Measurements from ENCODE around the gene FMNL2. TPM values are rescaled to one million over a fixed set of nuclear protein-coding genes. Genes with fewer than 3 reads are reported as not detected.

FMNL2 gene
- total RNA-seq, 2 experiments from 2014 or later: 0.98 to 1.3 TPM

- Mint-ChIP-seq H3K4me1 (no peaks in the 10 kb centered on the region), H3K27ac (no peak overlapping the region), H3K36me3 (no peaks in the 10 kb centered on the region), H3K27me3 (peaks cover 4% of the 10 kb centered on the region), H3K4me3 (no peak overlapping the region), H3K9me3 (no peaks in the 10 kb centered on the region)
- DNase-seq: no peak
Observed at GRCh38 chr2:152560166-152560565, 225.2 kb downstream of the FMNL2 start.

DNA sequence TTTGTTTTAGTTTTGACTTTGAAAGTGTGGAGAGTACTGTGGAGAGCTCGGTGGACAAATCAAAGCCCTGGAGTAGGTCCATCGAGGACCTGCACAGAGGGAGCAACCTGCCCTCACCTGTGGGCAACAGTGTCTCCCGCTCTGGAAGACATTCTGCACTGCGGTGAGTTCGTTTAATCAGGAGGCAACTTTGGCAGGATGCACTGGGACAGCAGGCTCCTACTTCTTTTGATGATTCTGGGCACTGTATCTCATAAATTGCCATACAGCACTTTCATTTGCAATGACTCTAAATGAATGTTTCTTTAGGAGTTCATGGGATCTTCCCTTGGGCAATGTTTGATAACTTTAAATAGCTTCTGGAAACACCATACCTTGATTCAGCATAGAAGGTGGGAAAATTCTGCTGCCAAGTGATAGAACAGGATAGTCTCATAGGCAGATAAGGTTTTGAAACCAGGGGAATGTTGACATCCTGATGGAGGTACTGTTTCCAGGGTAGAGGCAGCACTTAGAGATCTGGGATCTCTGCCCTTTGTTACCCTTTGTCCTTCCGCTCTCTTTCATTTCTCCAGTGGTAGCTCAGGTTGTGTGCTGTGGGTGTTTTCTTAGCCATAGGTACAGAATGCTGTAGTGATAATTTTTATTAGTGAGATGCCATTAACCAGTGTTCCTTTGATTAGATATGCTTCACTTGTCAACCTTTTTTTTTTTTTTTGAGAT, 226.1 kb downstream of the FMNL2 start:
- no peak overlapping the region for H3K27ac Mint-ChIP-seq
- no peak for DNase-seq
- peaks cover 6% of the 10 kb centered on the region for H3K27me3 Mint-ChIP-seq
- H3K9me3 Mint-ChIP-seq: no peaks in the 10 kb centered on the region
- no peaks in the 10 kb centered on the region for H3K36me3 Mint-ChIP-seq
- H3K4me1 Mint-ChIP-seq: no peaks in the 10 kb centered on the region
- H3K4me3 Mint-ChIP-seq: no peak overlapping the region

DNA sequence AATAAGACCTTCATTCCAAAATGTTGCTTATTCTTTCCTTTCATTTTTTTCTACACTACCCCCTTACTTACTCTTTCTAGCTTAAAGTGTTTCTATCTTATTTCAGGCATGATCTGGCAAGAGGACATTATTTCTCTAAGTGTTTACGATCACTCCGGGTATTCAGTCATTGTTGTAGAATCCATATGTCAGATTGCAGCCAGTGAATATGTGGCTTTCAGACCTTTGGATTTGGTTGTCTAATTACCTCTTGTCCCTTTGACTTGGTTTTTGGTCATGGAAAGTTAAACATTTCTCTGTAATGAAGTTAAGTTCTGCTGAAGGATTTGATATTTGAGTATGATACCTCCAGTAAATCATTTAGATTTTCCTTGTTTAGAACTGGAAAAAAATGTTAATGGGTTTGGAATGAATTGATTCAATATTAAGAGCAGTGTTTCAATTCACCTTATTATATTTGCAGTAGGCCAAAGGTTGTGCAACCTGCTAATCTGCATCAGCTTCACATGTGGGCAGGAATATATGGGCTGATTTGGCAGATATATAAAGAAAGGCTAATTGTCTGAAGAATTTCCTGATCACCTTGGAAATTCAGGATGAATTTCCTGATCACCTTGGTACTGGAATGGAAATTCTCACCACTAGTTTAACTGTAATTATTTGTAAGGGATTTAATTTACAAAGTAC, 227.4 kb downstream of the FMNL2 start:
- Mint-ChIP-seq H3K4me1 (no peaks in the 10 kb centered on the region), H3K27me3 (peaks cover 10% of the 10 kb centered on the region), H3K36me3 (no peaks in the 10 kb centered on the region), H3K27ac (no peak overlapping the region), H3K4me3 (no peak overlapping the region), H3K9me3 (no peaks in the 10 kb centered on the region)
- DNase-seq: no peak

DNA sequence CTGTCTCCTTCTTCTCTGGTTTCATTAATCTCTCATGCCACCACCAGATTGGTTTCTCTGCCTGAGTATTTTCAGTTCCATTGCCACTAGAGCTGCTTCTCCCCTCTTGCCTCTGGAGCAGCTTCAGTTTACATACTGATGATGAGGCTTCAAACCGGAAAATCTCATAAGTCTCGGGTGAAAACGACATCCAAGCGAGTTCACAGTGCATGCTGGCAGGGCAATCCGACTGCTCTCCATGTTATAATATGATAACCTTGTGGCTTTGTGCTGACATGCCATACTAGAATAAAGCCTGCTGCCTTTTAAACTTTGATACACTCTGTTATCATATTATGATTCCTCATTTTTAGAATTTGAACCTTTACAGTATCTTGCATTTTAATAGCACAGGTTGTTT, 228.8 kb downstream of the FMNL2 start:
- Mint-ChIP-seq H3K36me3 (no peaks in the 10 kb centered on the region), H3K27ac (no peak overlapping the region), H3K9me3 (no peaks in the 10 kb centered on the region), H3K4me3 (no peak overlapping the region), H3K4me1 (no peaks in the 10 kb centered on the region), H3K27me3 (peaks cover 10% of the 10 kb centered on the region)
- DNase-seq: no peak

- Mint-ChIP-seq H3K27me3 (peaks cover 11% of the 10 kb centered on the region), H3K9me3 (no peaks in the 10 kb centered on the region), H3K4me1 (no peaks in the 10 kb centered on the region), H3K36me3 (no peaks in the 10 kb centered on the region), H3K4me3 (no peak overlapping the region), H3K27ac (no peak overlapping the region)
- no peak for DNase-seq
Observed at GRCh38 chr2:152564754-152565551, 230.0 kb downstream of the FMNL2 start.

- Mint-ChIP-seq H3K27ac (no peak overlapping the region), H3K4me1 (no peaks in the 10 kb centered on the region), H3K27me3 (peaks cover 14% of the 10 kb centered on the region), H3K9me3 (no peaks in the 10 kb centered on the region), H3K4me3 (no peak overlapping the region), H3K36me3 (no peaks in the 10 kb centered on the region)
- no peak for DNase-seq
Observed at GRCh38 chr2:152565884-152566727, 231.1 kb downstream of the FMNL2 start.

GRCh38 chr2:152566728-152567069, 231.7 kb downstream of the FMNL2 start:
- H3K4me3 Mint-ChIP-seq: no peak overlapping the region
- H3K27ac Mint-ChIP-seq: no peak overlapping the region
- H3K9me3 Mint-ChIP-seq: no peaks in the 10 kb centered on the region
- H3K36me3 Mint-ChIP-seq: no peaks in the 10 kb centered on the region
- no peak for DNase-seq
- H3K27me3 Mint-ChIP-seq: peaks cover 14% of the 10 kb centered on the region
- no peaks in the 10 kb centered on the region for H3K4me1 Mint-ChIP-seq

DNA sequence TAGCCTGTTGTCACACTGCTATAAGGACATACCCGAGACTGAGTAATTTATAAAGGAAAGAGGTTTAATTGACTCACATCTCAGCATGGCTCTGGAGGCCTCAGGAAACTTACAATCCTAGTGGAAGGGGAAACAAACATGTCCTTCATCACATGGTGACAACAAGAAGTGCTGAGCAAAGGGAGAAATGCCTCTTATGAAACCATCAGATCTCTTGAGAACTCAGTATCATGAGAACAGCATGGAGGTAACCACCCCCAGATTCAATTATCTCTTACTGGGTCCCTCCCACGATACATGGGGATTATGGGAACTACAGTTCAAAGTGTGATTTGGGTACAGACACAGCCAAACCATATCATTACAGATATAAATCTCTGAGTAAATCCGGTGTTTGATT, 233.6 kb downstream of the FMNL2 start:
- peaks cover 2% of the 10 kb centered on the region for H3K4me1 Mint-ChIP-seq
- no peak overlapping the region for H3K27ac Mint-ChIP-seq
- no peak overlapping the region for H3K4me3 Mint-ChIP-seq
- DNase-seq: no peak
- no peaks in the 10 kb centered on the region for H3K9me3 Mint-ChIP-seq
- no peaks in the 10 kb centered on the region for H3K36me3 Mint-ChIP-seq
- H3K27me3 Mint-ChIP-seq: peaks cover 14% of the 10 kb centered on the region

GRCh38 chr2:152569186-152569585, 234.2 kb downstream of the FMNL2 start:
- Mint-ChIP-seq H3K36me3 (no peaks in the 10 kb centered on the region), H3K9me3 (no peaks in the 10 kb centered on the region), H3K4me1 (peaks cover 2% of the 10 kb centered on the region), H3K4me3 (no peak overlapping the region), H3K27ac (no peak overlapping the region), H3K27me3 (peaks cover 14% of the 10 kb centered on the region)
- no peak for DNase-seq

- Mint-ChIP-seq H3K27ac (no peak overlapping the region), H3K36me3 (no peaks in the 10 kb centered on the region), H3K27me3 (peaks cover 8% of the 10 kb centered on the region), H3K4me1 (peaks cover 2% of the 10 kb centered on the region), H3K9me3 (no peaks in the 10 kb centered on the region), H3K4me3 (no peak overlapping the region)
- no peak for DNase-seq
Observed at GRCh38 chr2:152571048-152571766, 236.2 kb downstream of the FMNL2 start.

GRCh38 chr2:152572031-152572430, 237.1 kb downstream of the FMNL2 start:
- Mint-ChIP-seq H3K9me3 (no peaks in the 10 kb centered on the region), H3K36me3 (no peaks in the 10 kb centered on the region), H3K27ac (no peak overlapping the region), H3K4me3 (no peak overlapping the region), H3K27me3 (peaks cover 3% of the 10 kb centered on the region), H3K4me1 (peaks cover 2% of the 10 kb centered on the region)
- DNase-seq: no peak

DNA sequence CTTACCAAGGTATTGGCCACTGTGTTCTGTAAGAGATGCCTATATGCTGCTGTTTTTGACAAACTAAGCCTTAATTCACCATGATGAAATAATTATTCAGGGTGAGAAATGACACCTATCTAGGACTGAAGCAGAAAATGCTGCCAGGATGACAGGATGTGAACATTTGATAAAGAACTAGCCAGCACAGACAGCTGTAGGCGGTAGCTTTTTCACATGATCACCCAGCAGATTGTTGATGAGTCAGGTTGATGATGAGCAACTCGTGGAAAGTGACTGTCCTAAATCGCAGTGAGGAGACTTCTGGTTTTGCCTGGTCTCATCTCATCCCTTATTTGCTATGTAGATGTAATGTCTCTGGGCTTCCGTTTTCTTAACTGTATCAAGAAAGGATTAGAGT, 238.2 kb downstream of the FMNL2 start:
- Mint-ChIP-seq H3K36me3 (no peaks in the 10 kb centered on the region), H3K27me3 (peaks cover 3% of the 10 kb centered on the region), H3K4me3 (no peak overlapping the region), H3K27ac (no peak overlapping the region), H3K9me3 (no peaks in the 10 kb centered on the region), H3K4me1 (peaks cover 2% of the 10 kb centered on the region)
- DNase-seq: peak; percentile 46

DNA sequence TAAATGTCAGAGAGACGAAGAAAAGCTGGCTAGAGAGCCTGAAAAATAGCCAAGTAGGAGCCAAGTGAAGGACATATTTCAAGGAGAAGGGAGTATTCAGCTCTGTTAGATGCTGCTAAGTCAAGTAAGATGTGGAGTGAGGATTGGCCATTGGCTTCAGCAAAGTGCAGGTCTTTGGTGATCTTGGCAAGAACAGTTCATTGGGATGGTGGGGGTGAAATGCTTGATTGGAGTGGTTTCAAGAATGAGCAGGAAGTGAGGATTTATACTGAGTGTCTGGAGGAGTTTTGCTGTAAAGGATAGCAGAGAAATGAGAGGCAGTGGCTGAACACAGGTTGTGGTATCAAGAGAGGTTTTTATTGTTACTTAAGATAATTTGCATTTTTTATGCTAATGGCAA, 242.6 kb downstream of the FMNL2 start:
- Mint-ChIP-seq H3K4me3 (no peak overlapping the region), H3K27me3 (no peaks in the 10 kb centered on the region), H3K9me3 (no peaks in the 10 kb centered on the region), H3K36me3 (no peaks in the 10 kb centered on the region), H3K27ac (no peak overlapping the region), H3K4me1 (peaks cover 2% of the 10 kb centered on the region)
- DNase-seq: no peak

- no peaks in the 10 kb centered on the region for H3K9me3 Mint-ChIP-seq
- H3K27ac Mint-ChIP-seq: no peak overlapping the region
- no peaks in the 10 kb centered on the region for H3K4me1 Mint-ChIP-seq
- H3K27me3 Mint-ChIP-seq: peaks cover 7% of the 10 kb centered on the region
- DNase-seq: no peak
- H3K4me3 Mint-ChIP-seq: no peak overlapping the region
- H3K36me3 Mint-ChIP-seq: no peaks in the 10 kb centered on the region
Observed at GRCh38 chr2:152578573-152578972, 243.6 kb downstream of the FMNL2 start.

All from activated naive CD8-positive, alpha-beta T cell treated with anti-CD3 and anti-CD28 coated beads for 36 hours (primary cell).